Middle frontal gyrus (tissue), 1 donor: Measurements from ENCODE around the gene REV3L.
"Not testable (repeated sequence)": the region's sequence is repeated elsewhere in the genome, so short reads cannot be mapped to it uniquely, and the experiment has no call there.

ENCODE experiments used
- DNase-seq: peaks from one replicate; pipeline ENCODE4 v3.0.0-alpha.2; 2015; ENCODE audit warnings: low spot score; ENCODE audit errors: extremely low spot score

The REV3L gene

GRCh38 chr6:111260570-111261298 lies 222.3 kb downstream of the REV3L start:
- no peak for DNase-seq

DNA sequence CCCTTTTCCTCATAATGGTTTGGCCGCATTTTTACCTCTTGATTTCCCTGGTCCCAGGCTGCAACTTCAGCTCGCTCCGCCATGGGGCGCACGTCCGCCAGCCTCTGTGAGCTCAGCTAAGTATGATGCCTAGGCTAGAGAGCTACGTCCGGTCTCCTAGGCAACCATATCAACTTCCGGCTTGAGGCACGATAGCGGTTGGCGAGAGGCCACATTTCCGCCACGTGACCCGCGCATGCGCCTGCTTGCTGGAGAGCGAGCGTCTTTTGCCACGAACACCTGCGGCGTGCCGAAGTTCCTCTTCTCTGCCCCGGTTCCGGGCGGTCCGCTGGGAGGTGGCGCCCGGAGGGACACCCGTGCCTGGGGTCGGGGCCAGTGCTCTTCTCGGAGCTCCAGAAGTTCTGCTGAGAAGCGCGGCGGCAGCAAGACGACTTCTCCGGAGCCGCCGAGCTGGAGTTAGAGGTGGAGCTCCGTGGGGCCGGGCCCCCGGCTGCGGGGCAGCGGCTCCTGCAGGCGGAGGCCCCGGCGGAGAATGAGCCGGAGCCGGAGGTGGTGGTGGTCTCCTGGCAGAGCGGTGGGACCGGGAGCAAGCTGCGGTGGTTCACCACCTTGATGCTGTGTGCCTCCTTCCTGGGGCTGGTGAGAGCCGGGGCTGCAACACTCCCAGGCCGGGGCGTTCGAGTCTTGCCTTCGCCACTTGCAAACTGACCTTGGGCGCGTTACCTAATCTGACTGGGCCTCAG lies 223.8 kb downstream of the REV3L start:
- peak; percentile 99 for DNase-seq

DNA sequence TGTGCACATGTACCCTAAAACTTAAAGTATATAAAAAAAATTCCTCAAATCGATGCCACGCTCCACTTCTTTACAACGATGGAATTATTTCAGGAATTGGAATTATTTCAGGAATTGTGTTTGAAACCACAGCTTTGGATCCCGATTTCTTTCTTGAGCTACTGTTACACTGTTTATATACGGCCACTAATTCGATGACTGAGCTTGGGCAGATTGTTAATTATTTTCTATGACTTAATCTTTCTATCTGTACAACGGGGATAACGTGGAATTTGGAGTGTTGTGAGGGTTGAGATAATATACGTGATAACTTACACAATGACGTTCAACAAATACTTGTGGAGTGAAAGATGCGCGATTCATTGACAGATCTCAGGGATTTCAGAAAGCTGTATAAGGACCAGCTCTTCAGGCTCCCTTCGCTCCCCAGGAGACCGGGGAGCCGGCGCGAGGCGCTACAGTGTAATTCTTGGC lies 224.4 kb downstream of the REV3L start:
- no peak for DNase-seq

DNA sequence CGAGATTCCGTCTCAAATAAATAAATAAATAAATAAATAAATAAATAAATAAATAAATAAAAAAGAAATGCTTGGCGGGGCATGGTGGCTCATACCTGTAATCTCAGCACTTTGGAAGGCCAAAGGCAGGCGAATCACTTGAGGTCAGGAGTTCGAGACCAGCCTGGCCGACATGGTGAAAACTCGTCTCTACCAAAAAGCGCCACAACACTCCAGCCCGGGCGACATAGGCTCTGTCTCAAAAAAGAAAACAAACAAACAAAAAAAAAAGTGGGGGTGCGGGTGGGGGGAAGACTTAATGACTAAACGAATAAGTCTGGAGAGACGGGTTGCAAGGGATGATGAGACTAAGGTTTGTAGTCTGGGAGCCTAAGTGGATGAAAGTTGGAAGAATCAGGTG lies 225.0 kb downstream of the REV3L start:
- no peak for DNase-seq

- DNase-seq: no peak
Measured at GRCh38 chr6:111256646-111257045, 226.4 kb downstream of the REV3L start.

DNA sequence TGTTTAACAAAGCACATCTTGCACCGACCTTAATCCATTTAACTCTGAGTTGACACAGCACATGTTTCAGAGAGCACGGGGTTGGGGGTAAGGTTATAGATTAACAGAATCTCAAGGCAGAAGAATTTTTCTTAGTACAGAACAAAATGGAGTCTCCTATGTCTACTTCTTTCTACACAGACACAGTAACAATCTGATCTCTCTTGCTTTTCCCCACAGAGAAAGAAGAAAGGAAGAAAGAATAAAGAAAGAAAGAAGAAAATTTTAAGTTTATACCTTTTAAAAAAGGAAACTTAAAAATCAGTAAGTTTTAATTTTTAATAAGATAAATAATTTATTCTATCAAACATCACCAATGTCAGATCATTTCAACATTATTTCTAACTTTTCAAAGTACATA lies 227.2 kb downstream of the REV3L start:
- DNase-seq: not testable (repeated sequence)

- DNase-seq: no peak
Measured at GRCh38 chr6:111254779-111255166, 228.2 kb downstream of the REV3L start.

DNA sequence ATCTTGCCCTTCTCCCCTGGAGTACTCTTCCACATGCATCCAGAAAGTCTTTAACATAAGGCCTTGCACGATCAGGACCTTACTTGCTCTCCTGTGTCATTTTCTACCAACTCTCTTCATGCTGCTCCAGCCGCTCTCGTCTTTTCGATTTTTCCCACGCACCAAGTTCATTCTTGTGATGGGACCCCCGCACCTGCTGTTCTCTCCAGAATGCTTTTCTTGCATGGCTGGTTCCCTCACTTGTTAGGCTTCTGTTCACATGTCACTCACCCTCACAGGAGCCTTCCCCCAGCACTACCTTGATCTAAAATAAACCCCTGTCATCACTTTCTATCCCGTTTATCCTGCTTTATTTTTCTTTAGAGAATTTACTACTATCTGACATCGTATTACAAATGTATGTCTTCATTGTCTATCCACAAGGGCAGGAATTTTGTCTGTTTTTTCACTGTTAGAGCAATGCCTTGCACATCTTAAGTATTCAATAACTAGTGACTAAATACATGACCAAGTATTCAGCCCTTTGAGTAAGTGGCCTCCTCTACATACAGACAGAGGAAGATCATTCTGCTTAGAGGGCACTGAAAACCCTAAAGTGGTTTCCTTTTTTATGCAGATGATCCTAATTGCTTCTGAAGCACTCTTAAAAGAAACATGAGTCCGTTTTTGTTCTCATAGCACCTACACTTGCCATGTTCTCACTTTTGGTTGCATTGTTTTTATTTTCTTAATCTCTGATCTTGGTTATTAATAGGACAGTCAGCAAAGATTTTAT lies 228.8 kb downstream of the REV3L start:
- no peak for DNase-seq

GRCh38 chr6:111252726-111253125 lies 230.3 kb downstream of the REV3L start:
- DNase-seq: no peak

- DNase-seq: no peak
Measured at GRCh38 chr6:111250791-111251354, 232.1 kb downstream of the REV3L start.
